ENCODE measurements around the gene NEU3.

DNA sequence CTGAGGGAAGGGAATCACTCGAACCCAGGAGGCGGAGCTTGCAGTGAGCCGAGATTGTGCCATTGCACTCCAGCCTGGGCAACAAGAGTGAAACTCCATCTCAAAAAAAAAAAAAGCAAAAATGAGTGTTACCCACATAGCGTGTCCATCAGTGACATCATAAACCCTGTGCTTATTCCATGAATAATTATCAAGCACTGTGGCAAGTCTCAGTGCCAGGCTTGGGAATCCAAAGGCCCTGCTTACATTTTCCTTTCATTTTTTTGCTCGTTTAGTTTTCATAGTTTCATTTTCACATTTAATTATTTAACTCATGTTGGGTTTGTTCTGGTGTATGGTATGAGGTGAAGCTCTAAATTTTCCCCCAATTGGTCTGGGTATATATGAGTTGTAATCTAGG lies 46.5 kb downstream of the NEU3 start:
- TF ChIP-seq, protein P1, sequence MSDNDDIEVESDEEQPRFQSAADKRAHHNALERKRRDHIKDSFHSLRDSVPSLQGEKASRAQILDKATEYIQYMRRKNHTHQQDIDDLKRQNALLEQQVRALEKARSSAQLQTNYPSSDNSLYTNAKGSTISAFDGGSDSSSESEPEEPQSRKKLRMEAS (IDR thresholded peaks at IDR 0.05) = no peak
- TF ChIP-seq JUND (IDR thresholded peaks at IDR 0.05) (no peak), SP1 (IDR thresholded peaks at IDR 0.05) (no peak), GABPA (IDR thresholded peaks at IDR 0.05 in 1 of 2, conservative IDR thresholded peaks at IDR 0.05 in 1 of 2) (no peak), RAD21 (IDR thresholded peaks at IDR 0.05) (no peak), EGR1 (IDR thresholded peaks at IDR 0.05; ENCODE audit: low read depth in 2 of 2) (no peak), TAF1 (conservative IDR thresholded peaks at IDR 0.05) (no peak), YY1 (IDR thresholded peaks at IDR 0.05) (no peak), FOXA2 (IDR thresholded peaks at IDR 0.05) (no peak), FOXA1 (IDR thresholded peaks at IDR 0.05) (no peak)
- TF ChIP-seq, protein P2, sequence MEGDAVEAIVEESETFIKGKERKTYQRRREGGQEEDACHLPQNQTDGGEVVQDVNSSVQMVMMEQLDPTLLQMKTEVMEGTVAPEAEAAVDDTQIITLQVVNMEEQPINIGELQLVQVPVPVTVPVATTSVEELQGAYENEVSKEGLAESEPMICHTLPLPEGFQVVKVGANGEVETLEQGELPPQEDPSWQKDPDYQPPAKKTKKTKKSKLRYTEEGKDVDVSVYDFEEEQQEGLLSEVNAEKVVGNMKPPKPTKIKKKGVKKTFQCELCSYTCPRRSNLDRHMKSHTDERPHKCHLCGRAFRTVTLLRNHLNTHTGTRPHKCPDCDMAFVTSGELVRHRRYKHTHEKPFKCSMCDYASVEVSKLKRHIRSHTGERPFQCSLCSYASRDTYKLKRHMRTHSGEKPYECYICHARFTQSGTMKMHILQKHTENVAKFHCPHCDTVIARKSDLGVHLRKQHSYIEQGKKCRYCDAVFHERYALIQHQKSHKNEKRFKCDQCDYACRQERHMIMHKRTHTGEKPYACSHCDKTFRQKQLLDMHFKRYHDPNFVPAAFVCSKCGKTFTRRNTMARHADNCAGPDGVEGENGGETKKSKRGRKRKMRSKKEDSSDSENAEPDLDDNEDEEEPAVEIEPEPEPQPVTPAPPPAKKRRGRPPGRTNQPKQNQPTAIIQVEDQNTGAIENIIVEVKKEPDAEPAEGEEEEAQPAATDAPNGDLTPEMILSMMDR (IDR thresholded peaks at IDR 0.05; ENCODE audit: low read depth, low read length, missing input control) = no peak
- TF ChIP-seq, protein P3, sequence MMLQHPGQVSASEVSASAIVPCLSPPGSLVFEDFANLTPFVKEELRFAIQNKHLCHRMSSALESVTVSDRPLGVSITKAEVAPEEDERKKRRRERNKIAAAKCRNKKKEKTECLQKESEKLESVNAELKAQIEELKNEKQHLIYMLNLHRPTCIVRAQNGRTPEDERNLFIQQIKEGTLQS (IDR thresholded peaks at IDR 0.05) = no peak
- TF ChIP-seq, protein P4, sequence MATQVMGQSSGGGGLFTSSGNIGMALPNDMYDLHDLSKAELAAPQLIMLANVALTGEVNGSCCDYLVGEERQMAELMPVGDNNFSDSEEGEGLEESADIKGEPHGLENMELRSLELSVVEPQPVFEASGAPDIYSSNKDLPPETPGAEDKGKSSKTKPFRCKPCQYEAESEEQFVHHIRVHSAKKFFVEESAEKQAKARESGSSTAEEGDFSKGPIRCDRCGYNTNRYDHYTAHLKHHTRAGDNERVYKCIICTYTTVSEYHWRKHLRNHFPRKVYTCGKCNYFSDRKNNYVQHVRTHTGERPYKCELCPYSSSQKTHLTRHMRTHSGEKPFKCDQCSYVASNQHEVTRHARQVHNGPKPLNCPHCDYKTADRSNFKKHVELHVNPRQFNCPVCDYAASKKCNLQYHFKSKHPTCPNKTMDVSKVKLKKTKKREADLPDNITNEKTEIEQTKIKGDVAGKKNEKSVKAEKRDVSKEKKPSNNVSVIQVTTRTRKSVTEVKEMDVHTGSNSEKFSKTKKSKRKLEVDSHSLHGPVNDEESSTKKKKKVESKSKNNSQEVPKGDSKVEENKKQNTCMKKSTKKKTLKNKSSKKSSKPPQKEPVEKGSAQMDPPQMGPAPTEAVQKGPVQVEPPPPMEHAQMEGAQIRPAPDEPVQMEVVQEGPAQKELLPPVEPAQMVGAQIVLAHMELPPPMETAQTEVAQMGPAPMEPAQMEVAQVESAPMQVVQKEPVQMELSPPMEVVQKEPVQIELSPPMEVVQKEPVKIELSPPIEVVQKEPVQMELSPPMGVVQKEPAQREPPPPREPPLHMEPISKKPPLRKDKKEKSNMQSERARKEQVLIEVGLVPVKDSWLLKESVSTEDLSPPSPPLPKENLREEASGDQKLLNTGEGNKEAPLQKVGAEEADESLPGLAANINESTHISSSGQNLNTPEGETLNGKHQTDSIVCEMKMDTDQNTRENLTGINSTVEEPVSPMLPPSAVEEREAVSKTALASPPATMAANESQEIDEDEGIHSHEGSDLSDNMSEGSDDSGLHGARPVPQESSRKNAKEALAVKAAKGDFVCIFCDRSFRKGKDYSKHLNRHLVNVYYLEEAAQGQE (IDR thresholded peaks at IDR 0.05) = no peak
- TF ChIP-seq, protein P5, sequence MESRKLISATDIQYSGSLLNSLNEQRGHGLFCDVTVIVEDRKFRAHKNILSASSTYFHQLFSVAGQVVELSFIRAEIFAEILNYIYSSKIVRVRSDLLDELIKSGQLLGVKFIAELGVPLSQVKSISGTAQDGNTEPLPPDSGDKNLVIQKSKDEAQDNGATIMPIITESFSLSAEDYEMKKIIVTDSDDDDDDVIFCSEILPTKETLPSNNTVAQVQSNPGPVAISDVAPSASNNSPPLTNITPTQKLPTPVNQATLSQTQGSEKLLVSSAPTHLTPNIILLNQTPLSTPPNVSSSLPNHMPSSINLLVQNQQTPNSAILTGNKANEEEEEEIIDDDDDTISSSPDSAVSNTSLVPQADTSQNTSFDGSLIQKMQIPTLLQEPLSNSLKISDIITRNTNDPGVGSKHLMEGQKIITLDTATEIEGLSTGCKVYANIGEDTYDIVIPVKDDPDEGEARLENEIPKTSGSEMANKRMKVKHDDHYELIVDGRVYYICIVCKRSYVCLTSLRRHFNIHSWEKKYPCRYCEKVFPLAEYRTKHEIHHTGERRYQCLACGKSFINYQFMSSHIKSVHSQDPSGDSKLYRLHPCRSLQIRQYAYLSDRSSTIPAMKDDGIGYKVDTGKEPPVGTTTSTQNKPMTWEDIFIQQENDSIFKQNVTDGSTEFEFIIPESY (IDR thresholded peaks at IDR 0.05) = no peak
